ENCODE results near the gene RGS17.
"Not testable (repeated sequence)": the region's sequence is repeated elsewhere in the genome, so short reads cannot be mapped to it uniquely, and the experiment has no call there.

The RGS17 gene

GRCh38 chr6:153001767-153002612 lies 129.1 kb downstream of the RGS17 start:
- peak; percentile 20 for DNase-seq (ENCODE audit: low read depth)
- no peak for TF ChIP-seq CTCF (IDR thresholded peaks at IDR 0.05; ENCODE audit: insufficient read depth, low read depth, low read length, missing control alignments)
- peak overlapping the region; percentile 96 for H3K4me3 ChIP-seq (ENCODE audit: low read length)

- not testable (repeated sequence) for DNase-seq (ENCODE audit: low read depth); H3K4me3 ChIP-seq (ENCODE audit: low read length)
These were observed 130.3 kb downstream of the RGS17 start for GRCh38 chr6:153000790-153001189.

- no peak for TF ChIP-seq CTCF (IDR thresholded peaks at IDR 0.05; ENCODE audit: insufficient read depth, low read depth, low read length, missing control alignments)
- no peak overlapping the region for H3K4me3 ChIP-seq (ENCODE audit: low read length)
- no peak for DNase-seq (ENCODE audit: low read depth)
These were observed 130.8 kb downstream of the RGS17 start for GRCh38 chr6:153000243-153000642.

- H3K4me3 ChIP-seq (ENCODE audit: low read length); DNase-seq (ENCODE audit: low read depth): not testable (repeated sequence)
These were observed 131.5 kb downstream of the RGS17 start for GRCh38 chr6:152999538-152999937.

GRCh38 chr6:152993847-152994246 lies 137.2 kb downstream of the RGS17 start:
- no peak for TF ChIP-seq CTCF (IDR thresholded peaks at IDR 0.05; ENCODE audit: insufficient read depth, low read depth, low read length, missing control alignments)
- H3K4me3 ChIP-seq (ENCODE audit: low read length): no peak overlapping the region
- no peak for DNase-seq (ENCODE audit: low read depth)

- no peak for DNase-seq (ENCODE audit: low read depth)
- peak; percentile 19 for TF ChIP-seq CTCF (IDR thresholded peaks at IDR 0.05; ENCODE audit: insufficient read depth, low read depth, low read length, missing control alignments)
- no peak overlapping the region for H3K4me3 ChIP-seq (ENCODE audit: low read length)
These were observed 137.7 kb downstream of the RGS17 start for GRCh38 chr6:152993431-152993830.

GRCh38 chr6:152986978-152987377 lies 144.1 kb downstream of the RGS17 start:
- TF ChIP-seq CTCF (IDR thresholded peaks at IDR 0.05; ENCODE audit: insufficient read depth, low read depth, low read length, missing control alignments): no peak
- DNase-seq (ENCODE audit: low read depth): no peak
- no peak overlapping the region for H3K4me3 ChIP-seq (ENCODE audit: low read length)

- not testable (repeated sequence) for DNase-seq (ENCODE audit: low read depth); H3K4me3 ChIP-seq (ENCODE audit: low read length)
These were observed 145.8 kb downstream of the RGS17 start for GRCh38 chr6:152985300-152985699.

Data from epithelial cell of esophagus (primary cell).